Smooth muscle cell (in vitro differentiated cells): ENCODE results near the gene ADIPOR2. TPM values are rescaled to one million over a fixed set of nuclear protein-coding genes. Genes with fewer than 3 reads are reported as not detected.

Experiments
- DNase-seq: peaks from one replicate; lab custom pipeline; 2025; ENCODE audit not compliant: unreplicated experiment; lab: John Stamatoyannopoulos, UW
- H2AFZ ChIP-seq: fragments of 200-600 bp; sonication (generic); 2 replicates; pipeline ENCODE4 v1.6.0; 2016; ENCODE audit warnings: antibody characterized with exemption, low read depth, mild to moderate bottlenecking
- H3F3A ChIP-seq: fragments of 200-600 bp; sonication (generic); 2 replicates; pipeline ENCODE4 v1.6.0; 2017; ENCODE audit warnings: antibody characterized with exemption, low read depth
- H3K27ac ChIP-seq: fragments of 200-600 bp; sonication (generic); 2 replicates; pipeline ENCODE4 v1.5.1; 2016; ENCODE audit warnings: low read depth, mild to moderate bottlenecking
- H3K27me3 ChIP-seq: fragments of 200-600 bp; sonication (generic); 2 replicates; pipeline ENCODE4 v1.6.1; 2016; ENCODE audit warnings: low read depth, mild to moderate bottlenecking
- H3K36me3 ChIP-seq: fragments of 200-600 bp; sonication (generic); 2 replicates; pipeline ENCODE4 v1.5.1; 2016; ENCODE audit warnings: low read depth
- H3K4me1 ChIP-seq: fragments of 200-600 bp; sonication (generic); 2 replicates; pipeline ENCODE4 v1.5.1; 2016; ENCODE audit warnings: low read depth
- H3K4me2 ChIP-seq: fragments of 200-600 bp; sonication (generic); 2 replicates; pipeline ENCODE4 v1.6.0; 2016; ENCODE audit warnings: mild to moderate bottlenecking
- H3K4me3 ChIP-seq: fragments of 200-600 bp; sonication (generic); 2 replicates; pipeline ENCODE4 v1.5.1; 2016; ENCODE audit warnings: mild to moderate bottlenecking
- H3K79me2 ChIP-seq: fragments of 200-600 bp; sonication (generic); 2 replicates; pipeline ENCODE4 v1.6.0; 2016; ENCODE audit warnings: low read depth, mild to moderate bottlenecking
- H3K9ac ChIP-seq: fragments of 200-600 bp; sonication (generic); 2 replicates; pipeline ENCODE4 v1.6.0; 2016; ENCODE audit warnings: low read depth
- H3K9me3 ChIP-seq: fragments of 200-600 bp; sonication (generic); replicated peaks from 2 replicates; pipeline ENCODE4 v1.5.1; 2016; ENCODE audit warnings: low read depth
- H4K20me1 ChIP-seq: fragments of 200-600 bp; sonication (generic); 2 replicates; pipeline ENCODE4 v1.6.0; 2016; ENCODE audit warnings: low read depth
- WGBS: methylation state at CpG from one replicate; pipeline ENCODE4 v1.1.7; 2016; ENCODE audit warnings: low lambda C conversion rate; 5-methylcytosine and 5-hydroxymethylcytosine counted together
- polyA plus RNA-seq: library from polyadenylated mRNA; unstranded; fragments of >200 nt; fragmentation: Nextera tagmentation; extraction: Ambion mirVana; gene quantifications from 2 replicates; pipeline ENCODE4 v1.2.1, GENCODE V29; 2016
- total RNA-seq: library from RNA; depleted of rRNA; stranded (reverse); fragments of >200 nt; gene quantifications from 2 replicates; pipeline ENCODE4 v1.2.3, GENCODE V29; 2014
- TF ChIP-seq, protein P1 (sequence below): fragments of 200-600 bp; sonication (generic); IDR thresholded peaks from 2 replicates; pipeline ENCODE4 v1.5.1; 2017; ENCODE audit warnings: borderline replicate concordance, mild to moderate bottlenecking, antibody characterized with exemption; ENCODE audit not compliant: insufficient read depth, poor library complexity, severe bottlenecking

The ADIPOR2 gene
- total and polyA plus RNA-seq, 2 experiments from 2014 or later: 7.0 to 34.1 TPM

DNA sequence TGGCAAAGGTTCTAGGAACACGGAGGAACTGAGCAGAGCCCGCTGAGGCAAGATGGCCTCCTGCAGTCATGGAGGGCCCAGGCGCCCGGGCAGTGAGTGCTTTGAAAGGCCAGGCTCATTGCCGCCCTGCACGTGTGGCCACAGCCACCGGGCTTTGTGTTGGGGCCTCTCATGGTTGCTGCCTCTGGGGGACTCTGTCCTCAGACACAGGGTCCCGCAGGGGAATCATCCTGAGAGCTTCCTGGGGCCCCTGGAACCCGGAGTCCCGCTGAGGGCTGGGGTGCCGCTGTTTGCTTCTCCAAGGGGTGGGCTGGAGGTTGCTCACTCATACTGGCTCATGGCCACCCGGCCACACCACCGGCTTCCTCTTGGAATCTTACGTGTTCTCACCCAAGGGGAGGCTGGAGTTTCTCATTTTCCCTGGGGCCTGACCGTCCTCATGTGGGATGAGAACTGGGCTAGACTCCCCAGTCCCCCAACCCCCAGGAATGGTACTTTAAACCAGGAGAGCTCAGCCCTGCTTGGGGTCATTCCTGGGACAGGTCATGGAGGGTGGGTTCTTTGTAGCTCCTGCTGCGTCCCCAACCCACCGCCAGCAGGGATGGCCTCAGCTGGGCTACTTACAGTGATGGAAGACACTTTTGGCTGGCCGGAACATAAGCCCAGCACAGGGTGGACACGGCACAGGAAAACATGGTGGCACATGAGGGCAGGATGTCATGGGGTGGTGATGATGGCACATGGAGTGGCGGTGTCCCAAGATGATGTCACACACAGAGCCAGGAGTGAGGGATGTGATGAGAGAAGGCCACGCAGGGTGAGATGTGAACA lies 108.4 kb downstream of the ADIPOR2 start:
- TF ChIP-seq, protein P1, sequence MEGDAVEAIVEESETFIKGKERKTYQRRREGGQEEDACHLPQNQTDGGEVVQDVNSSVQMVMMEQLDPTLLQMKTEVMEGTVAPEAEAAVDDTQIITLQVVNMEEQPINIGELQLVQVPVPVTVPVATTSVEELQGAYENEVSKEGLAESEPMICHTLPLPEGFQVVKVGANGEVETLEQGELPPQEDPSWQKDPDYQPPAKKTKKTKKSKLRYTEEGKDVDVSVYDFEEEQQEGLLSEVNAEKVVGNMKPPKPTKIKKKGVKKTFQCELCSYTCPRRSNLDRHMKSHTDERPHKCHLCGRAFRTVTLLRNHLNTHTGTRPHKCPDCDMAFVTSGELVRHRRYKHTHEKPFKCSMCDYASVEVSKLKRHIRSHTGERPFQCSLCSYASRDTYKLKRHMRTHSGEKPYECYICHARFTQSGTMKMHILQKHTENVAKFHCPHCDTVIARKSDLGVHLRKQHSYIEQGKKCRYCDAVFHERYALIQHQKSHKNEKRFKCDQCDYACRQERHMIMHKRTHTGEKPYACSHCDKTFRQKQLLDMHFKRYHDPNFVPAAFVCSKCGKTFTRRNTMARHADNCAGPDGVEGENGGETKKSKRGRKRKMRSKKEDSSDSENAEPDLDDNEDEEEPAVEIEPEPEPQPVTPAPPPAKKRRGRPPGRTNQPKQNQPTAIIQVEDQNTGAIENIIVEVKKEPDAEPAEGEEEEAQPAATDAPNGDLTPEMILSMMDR: no peak
- Histone ChIP-seq H3K36me3 (no peaks in the 10 kb centered on the region), H3K4me2 (no peak overlapping the region), H3K27ac (no peak overlapping the region), H3K9me3 (no peaks in the 10 kb centered on the region), H3K79me2 (no peaks in the 10 kb centered on the region), H3K4me1 (no peaks in the 10 kb centered on the region), H3K9ac (no peak overlapping the region), H3K4me3 (no peak overlapping the region), H2AFZ (no peak overlapping the region), H3K27me3 (no peaks in the 10 kb centered on the region), H4K20me1 (no peaks in the 10 kb centered on the region), H3F3A (no peaks in the 10 kb centered on the region)
- DNase-seq: no peak
- 93% methylated on average over 21 of the region's 21 CpGs for WGBS

DNA sequence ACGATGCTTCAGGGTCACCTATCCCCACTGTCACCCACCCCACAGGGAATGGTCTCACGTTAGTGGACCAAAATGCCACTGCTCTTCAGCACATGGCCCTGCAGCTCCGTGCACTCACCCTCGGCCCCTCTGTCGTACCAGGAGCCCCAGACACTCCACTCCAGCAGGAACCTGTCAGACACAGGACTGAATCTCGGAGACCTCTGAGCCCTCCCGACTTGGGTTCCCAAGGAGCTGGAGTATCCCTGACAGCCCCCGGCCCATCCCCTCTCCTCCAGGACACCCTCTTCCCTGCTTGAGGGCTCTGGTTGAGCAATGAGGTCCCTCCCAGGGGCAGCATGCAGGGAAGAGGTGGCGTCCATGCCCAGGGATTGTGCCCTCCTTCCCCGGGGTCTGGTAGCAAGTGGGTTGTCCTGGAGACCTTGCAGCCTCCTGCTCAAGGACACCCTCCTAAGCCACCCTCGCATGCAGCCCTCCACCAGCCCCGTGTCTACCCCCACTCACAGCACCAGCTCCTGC lies 109.1 kb downstream of the ADIPOR2 start:
- H3F3A ChIP-seq: no peaks in the 10 kb centered on the region
- H2AFZ ChIP-seq: no peak overlapping the region
- TF ChIP-seq, protein P1: no peak
- no peaks in the 10 kb centered on the region for H3K79me2 ChIP-seq
- WGBS: 94% methylated on average over 12 of the region's 12 CpGs
- no peak overlapping the region for H3K4me2 ChIP-seq
- H3K36me3 ChIP-seq: no peaks in the 10 kb centered on the region
- H3K4me3 ChIP-seq: no peak overlapping the region
- DNase-seq: no peak
- no peaks in the 10 kb centered on the region for H3K27me3 ChIP-seq
- no peak overlapping the region for H3K27ac ChIP-seq
- H3K9ac ChIP-seq: no peak overlapping the region
- H4K20me1 ChIP-seq: no peaks in the 10 kb centered on the region
- H3K9me3 ChIP-seq: no peaks in the 10 kb centered on the region
- peaks cover 4% of the 10 kb centered on the region for H3K4me1 ChIP-seq

DNA sequence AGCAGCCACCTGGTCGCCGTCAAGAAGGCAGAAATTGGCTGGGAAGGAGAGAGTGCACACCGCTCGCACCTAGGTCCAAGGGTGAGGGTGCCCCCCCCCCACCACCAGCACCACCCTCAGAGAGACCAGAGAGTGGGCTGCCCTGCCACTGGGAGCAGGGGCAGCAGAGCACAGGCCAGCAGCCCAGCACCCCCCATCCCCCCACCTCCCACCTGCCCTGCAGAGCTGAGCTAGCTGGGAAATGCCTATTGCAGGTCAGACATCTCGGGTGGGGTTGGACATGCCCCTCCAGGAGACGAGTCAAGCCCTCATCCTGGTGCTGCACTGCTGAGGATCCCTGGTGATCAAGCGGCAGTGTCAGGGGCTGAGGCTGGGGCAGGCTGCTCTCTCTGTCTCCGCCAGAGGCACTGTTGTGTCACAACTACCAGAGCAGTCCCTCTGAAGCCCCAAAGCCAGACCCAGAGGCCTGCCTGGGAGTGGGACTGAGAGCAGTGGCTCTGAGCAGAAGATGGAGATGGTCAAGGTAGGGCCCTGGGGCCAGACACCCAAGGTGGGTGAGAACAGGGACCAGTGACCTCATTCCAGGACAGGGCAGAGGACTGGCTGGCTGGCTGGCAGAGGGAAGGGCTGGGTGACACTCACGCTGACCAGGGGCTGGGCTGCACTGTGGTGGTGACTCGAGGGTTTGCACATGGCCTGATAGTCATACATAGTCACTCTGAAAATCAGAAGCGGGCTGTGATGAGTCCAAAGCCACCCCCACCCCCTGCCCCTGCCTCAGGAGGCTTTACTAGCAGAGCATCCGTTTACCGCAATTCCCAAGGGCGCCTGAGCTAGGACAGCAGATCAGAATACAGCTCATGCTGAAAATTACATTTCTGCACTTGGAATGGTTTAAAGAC lies 109.8 kb downstream of the ADIPOR2 start:
- Histone ChIP-seq H2AFZ (no peak overlapping the region), H3K4me1 (peaks cover 4% of the 10 kb centered on the region), H3K27ac (no peak overlapping the region), H3K4me3 (no peak overlapping the region), H3F3A (no peaks in the 10 kb centered on the region), H3K4me2 (no peak overlapping the region), H3K9ac (no peak overlapping the region), H3K79me2 (no peaks in the 10 kb centered on the region), H4K20me1 (no peaks in the 10 kb centered on the region), H3K9me3 (no peaks in the 10 kb centered on the region), H3K27me3 (no peaks in the 10 kb centered on the region), H3K36me3 (no peaks in the 10 kb centered on the region)
- WGBS: 65% methylated on average over 14 of the region's 14 CpGs
- DNase-seq: no peak
- TF ChIP-seq, protein P1: peak; percentile 16
